IMR-90 (cell line): ENCODE data around the gene CSAD. TPM values are rescaled to one million over a fixed set of nuclear protein-coding genes. Genes with fewer than 3 reads are reported as not detected.

Experiments
- ATAC-seq: fragments of 200-7000 bp; cut with Tn5 transposase; 2 replicates; pipeline ENCODE4 v1.9.1; 2020; ENCODE audit warnings: low read depth, mild to moderate bottlenecking, moderate library complexity
- BruUV-seq: library from RNA; stranded (reverse); fragments of 400-500 nt; replicated peaks from 2 replicates; lab custom pipeline; 2021; lab: Mats Ljungman, UMichigan
- CTCF ChIA-PET: fragments of 300-600 bp; formaldehyde crosslinking; extraction: SDS; loops from one replicate; lab custom pipeline; 2021; ENCODE audit warnings: antibody characterized with exemption; lab: Yijun Ruan, JAX
- POLR2A ChIA-PET: fragments of 300-600 bp; sonication (Branson Sonifier 250); formaldehyde crosslinking; loops from one replicate; lab custom pipeline; 2022; ENCODE audit warnings: antibody characterized with exemption; ENCODE audit not compliant: unreplicated experiment; lab: Charles Lee
- DNase-seq: peaks from one replicate; pipeline ENCODE4 v3.0.0; 2013
- H2AFZ ChIP-seq: replicated peaks from 2 replicates; pipeline ENCODE3; 2013; ENCODE audit warnings: low read length, mild to moderate bottlenecking; ENCODE audit not compliant: poor library complexity
- H2AK5ac ChIP-seq: 2 replicates; pipeline ENCODE4 v1.6.1; 2013; ENCODE audit warnings: low read depth, low read length, inconsistent platforms
- H2AK9ac ChIP-seq: replicated peaks from 2 replicates; pipeline ENCODE3; 2013; ENCODE audit warnings: mild to moderate bottlenecking, low read depth, low read length, moderate library complexity; ENCODE audit not compliant: poor library complexity
- H2BK120ac ChIP-seq: 2 replicates; pipeline ENCODE4 v1.6.1; 2013; ENCODE audit warnings: low read depth, low read length, inconsistent platforms
- H2BK15ac ChIP-seq: 3 replicates; pipeline ENCODE4 v1.6.1; 2013; ENCODE audit warnings: low read depth, low read length, inconsistent platforms
- H2BK20ac ChIP-seq: 2 replicates; pipeline ENCODE4 v1.6.1; 2013; ENCODE audit warnings: low read depth, mild to moderate bottlenecking, inconsistent platforms, low read length, moderate library complexity
- H2BK5ac ChIP-seq: 2 replicates; pipeline ENCODE4 v1.6.1; 2013; ENCODE audit warnings: mild to moderate bottlenecking, low read depth, low read length, inconsistent platforms; ENCODE audit not compliant: poor library complexity, severe bottlenecking
- H3K14ac ChIP-seq: replicated peaks from 2 replicates; pipeline ENCODE4 v1.6.1; 2013; ENCODE audit warnings: low read depth, low read length, inconsistent platforms
- H3K18ac ChIP-seq: 2 replicates; pipeline ENCODE4 v1.6.1; 2013; ENCODE audit warnings: low read depth, low read length, control low read depth
- H3K23ac ChIP-seq: 2 replicates; pipeline ENCODE4 v1.6.1; 2013; ENCODE audit warnings: low read depth, low read length, inconsistent platforms
- H3K27ac ChIP-seq: 2 replicates; pipeline ENCODE4 v1.5.1; 2013; ENCODE audit warnings: mild to moderate bottlenecking, control low read depth, low read length; ENCODE audit not compliant: insufficient read depth
- H3K27me3 ChIP-seq: 2 replicates; pipeline ENCODE4 v1.6.1; 2013; ENCODE audit warnings: low read length; ENCODE audit not compliant: control insufficient read depth, insufficient read depth
- H3K36me3 ChIP-seq: 2 replicates; pipeline ENCODE4 v1.6.1; 2013; ENCODE audit warnings: low read length, mixed read lengths; ENCODE audit not compliant: control insufficient read depth, insufficient read depth
- H3K4ac ChIP-seq: 2 replicates; pipeline ENCODE4 v1.6.1; 2013; ENCODE audit warnings: low read depth, low read length, inconsistent platforms
- H3K4me1 ChIP-seq: 2 replicates; pipeline ENCODE4 v1.6.1; 2013; ENCODE audit warnings: low read length, mixed read lengths; ENCODE audit not compliant: control insufficient read depth, insufficient read depth
- H3K4me2 ChIP-seq: 2 replicates; pipeline ENCODE4 v1.6.1; 2013; ENCODE audit warnings: low read depth, mild to moderate bottlenecking, control low read depth, low read length, moderate library complexity
- H3K4me3 ChIP-seq: 2 replicates; pipeline ENCODE4 v1.5.1; 2013; ENCODE audit warnings: low read depth, mild to moderate bottlenecking, control low read depth, low read length, moderate library complexity; ENCODE audit not compliant: insufficient read depth
- H3K56ac ChIP-seq: 2 replicates; pipeline ENCODE4 v1.6.1; 2013; ENCODE audit warnings: low read length, inconsistent platforms; ENCODE audit not compliant: insufficient read depth; ENCODE audit errors: extremely low read depth
- H3K79me1 ChIP-seq, 2 experiments: 2 replicates each; pipeline ENCODE4 v1.6.1; 2013; ENCODE audit warnings: low read length in 2 of 2, inconsistent platforms in 1 of 2, low read depth in 1 of 2
- H3K9ac ChIP-seq: 2 replicates; pipeline ENCODE4 v1.6.1; 2013; ENCODE audit warnings: low read depth, low read length, control low read depth
- H3K9me1 ChIP-seq: 2 replicates; pipeline ENCODE4 v1.6.1; 2013; ENCODE audit warnings: low read length, inconsistent platforms; ENCODE audit not compliant: insufficient read depth
- H3K9me3 ChIP-seq: 2 replicates; pipeline ENCODE4 v1.6.1; 2013; ENCODE audit warnings: low read length; ENCODE audit not compliant: control insufficient read depth, insufficient read depth
- H4K20me1 ChIP-seq: 2 replicates; pipeline ENCODE4 v1.6.1; 2013; ENCODE audit warnings: low read length, inconsistent platforms; ENCODE audit not compliant: insufficient read depth
- H4K5ac ChIP-seq: 2 replicates; pipeline ENCODE4 v1.6.1; 2013; ENCODE audit warnings: mild to moderate bottlenecking, low read depth, low read length, control low read depth
- H4K8ac ChIP-seq, 2 experiments: 2 replicates each; pipeline ENCODE4 v1.6.1; 2013; ENCODE audit warnings: low read depth in 2 of 2, low read length in 2 of 2, control low read depth in 1 of 2, inconsistent platforms in 1 of 2
- H4K91ac ChIP-seq: 2 replicates; pipeline ENCODE4 v1.6.1; 2013; ENCODE audit warnings: low read depth, low read length, inconsistent platforms; ENCODE audit not compliant: insufficient read depth
- CEBPB ChIP-seq: IDR thresholded peaks from 2 replicates; pipeline ENCODE4 v1.6.1; 2012; ENCODE audit warnings: low read depth, low read length, improper control_type of control experiment
- CHD1 ChIP-seq: IDR thresholded peaks from 2 replicates; pipeline ENCODE4 v1.6.1; 2012; ENCODE audit warnings: low read depth, low read length, improper control_type of control experiment
- FOS ChIP-seq: fragments of 150-350 bp; IDR thresholded peaks from 2 replicates; pipeline ENCODE4 v1.6.1; 2016; ENCODE audit warnings: low read depth, low read length
- MAFK ChIP-seq: IDR thresholded peaks from 2 replicates; pipeline ENCODE4 v1.6.1; 2012; ENCODE audit warnings: low read depth, low read length, improper control_type of control experiment
- MAZ ChIP-seq: IDR thresholded peaks from 2 replicates; pipeline ENCODE4 v1.6.1; 2012; ENCODE audit warnings: low read depth, mild to moderate bottlenecking, low read length, improper control_type of control experiment, moderate library complexity, borderline replicate concordance
- NFE2L2 ChIP-seq: fragments of 150-350 bp; IDR thresholded peaks from 2 replicates; pipeline ENCODE4 v1.6.1; 2016; ENCODE audit warnings: low read depth, mild to moderate bottlenecking, low read length
- POLR2A ChIP-seq: IDR thresholded peaks from 2 replicates; pipeline ENCODE4 v1.6.1; 2012; ENCODE audit warnings: mild to moderate bottlenecking, low read depth, low read length
- RAD21 ChIP-seq: IDR thresholded peaks from 2 replicates; pipeline ENCODE4 v1.6.1; 2012; ENCODE audit warnings: low read length, improper control_type of control experiment
- RCOR1 ChIP-seq: IDR thresholded peaks from 2 replicates; pipeline ENCODE4 v1.6.1; 2012; ENCODE audit warnings: mild to moderate bottlenecking, low read length, improper control_type of control experiment; ENCODE audit not compliant: insufficient replicate concordance
- RFX5 ChIP-seq: IDR thresholded peaks from 2 replicates; pipeline ENCODE4 v1.8.0; 2012; ENCODE audit warnings: low read depth, mild to moderate bottlenecking, low read length, moderate library complexity
- WGBS, 2 experiments: methylation state at CpG; one replicate each; pipeline versions ENCODE4 v1.1.5 to v1.1.7; 2013; ENCODE audit warnings: missing lambda C conversion rate in 2 of 2; ENCODE audit not compliant: insufficient read length in 1 of 2; ENCODE audit errors: extremely low coverage in 2 of 2; 5-methylcytosine and 5-hydroxymethylcytosine counted together
- dilution Hi-C: fragments of 300-500 bp; cut with HindIII; formaldehyde crosslinking; loops from one replicate; pipeline ENCODE4 v1.14.3; 2018; ENCODE audit warnings: low sequenced_read_pairs; ENCODE audit not compliant: unreplicated experiment
- in situ Hi-C: fragments of 300-500 bp; cut with MboI; formaldehyde crosslinking; loops from 3 replicates; pipeline ENCODE4 v1.14.3; 2019; ENCODE audit warnings: low sequenced_read_pairs, inconsistent platforms, mixed read lengths
- intact Hi-C: fragments of 100-400 bp; cut with micrococcal nuclease; formaldehyde crosslinking; loops from 2 replicates; pipeline ENCODE4 v1.10.0; 2022
- polyA plus RNA-seq, 3 experiments: library from polyadenylated mRNA; depleted of rRNA; stranded (reverse); fragments of >200 nt; gene quantifications; 2 replicates each; pipeline ENCODE4 v1.2.3, GENCODE V29; 2012; ENCODE audit warnings: low replicate concordance in 1 of 3
- total RNA-seq: library from RNA; depleted of rRNA; stranded (reverse); fragments of >200 nt; gene quantifications from 2 replicates; pipeline ENCODE4 v1.2.3, GENCODE V29; 2012
- TF ChIP-seq, protein P1 (sequence below): conservative IDR thresholded peaks from 2 replicates; pipeline ENCODE4 v1.5.1; 2012; ENCODE audit warnings: mild to moderate bottlenecking, low read depth, low read length, improper control_type of control experiment
- TF ChIP-seq, protein P2 (sequence below): fragments of 150-350 bp; IDR thresholded peaks from 2 replicates; pipeline ENCODE4 v1.6.1; 2017; ENCODE audit warnings: mild to moderate bottlenecking, antibody characterized with exemption, low read length, low read depth
- TF ChIP-seq, protein P3 (sequence below): fragments of 150-350 bp; IDR thresholded peaks from 2 replicates; pipeline ENCODE4 v1.6.1; 2016; ENCODE audit warnings: low read depth, mild to moderate bottlenecking, low read length, moderate library complexity, borderline replicate concordance

The CSAD gene
- total and polyA plus RNA-seq, 2 of the 4 experiments (the other 2 are of a cell fraction): 5.4 to 45.6 TPM

DNA sequence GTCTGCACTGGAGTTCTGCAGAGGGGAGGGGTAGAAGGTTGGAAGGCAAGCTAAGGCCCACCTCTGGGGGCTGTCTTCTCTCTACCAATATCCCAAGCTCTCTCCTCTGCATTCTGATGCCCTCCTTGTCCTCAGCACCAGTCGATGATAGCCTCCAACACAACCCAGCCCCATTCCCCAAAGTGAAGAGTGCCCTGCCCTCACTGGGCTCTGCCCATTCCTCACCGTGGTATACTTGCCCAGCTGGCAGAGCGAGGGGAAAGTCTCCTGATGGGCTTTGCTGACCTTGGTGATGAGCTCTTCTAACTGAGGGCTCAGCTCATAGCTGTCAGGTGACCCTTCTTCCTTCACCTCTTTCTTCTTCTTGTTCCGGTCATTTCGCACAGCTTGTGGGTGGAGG lies 33.5 kb upstream of the CSAD start (continued):
- TF ChIP-seq, protein P1, sequence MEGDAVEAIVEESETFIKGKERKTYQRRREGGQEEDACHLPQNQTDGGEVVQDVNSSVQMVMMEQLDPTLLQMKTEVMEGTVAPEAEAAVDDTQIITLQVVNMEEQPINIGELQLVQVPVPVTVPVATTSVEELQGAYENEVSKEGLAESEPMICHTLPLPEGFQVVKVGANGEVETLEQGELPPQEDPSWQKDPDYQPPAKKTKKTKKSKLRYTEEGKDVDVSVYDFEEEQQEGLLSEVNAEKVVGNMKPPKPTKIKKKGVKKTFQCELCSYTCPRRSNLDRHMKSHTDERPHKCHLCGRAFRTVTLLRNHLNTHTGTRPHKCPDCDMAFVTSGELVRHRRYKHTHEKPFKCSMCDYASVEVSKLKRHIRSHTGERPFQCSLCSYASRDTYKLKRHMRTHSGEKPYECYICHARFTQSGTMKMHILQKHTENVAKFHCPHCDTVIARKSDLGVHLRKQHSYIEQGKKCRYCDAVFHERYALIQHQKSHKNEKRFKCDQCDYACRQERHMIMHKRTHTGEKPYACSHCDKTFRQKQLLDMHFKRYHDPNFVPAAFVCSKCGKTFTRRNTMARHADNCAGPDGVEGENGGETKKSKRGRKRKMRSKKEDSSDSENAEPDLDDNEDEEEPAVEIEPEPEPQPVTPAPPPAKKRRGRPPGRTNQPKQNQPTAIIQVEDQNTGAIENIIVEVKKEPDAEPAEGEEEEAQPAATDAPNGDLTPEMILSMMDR: no peak
- no peak for TF ChIP-seq NFE2L2
- no peak for TF ChIP-seq MAZ

DNA sequence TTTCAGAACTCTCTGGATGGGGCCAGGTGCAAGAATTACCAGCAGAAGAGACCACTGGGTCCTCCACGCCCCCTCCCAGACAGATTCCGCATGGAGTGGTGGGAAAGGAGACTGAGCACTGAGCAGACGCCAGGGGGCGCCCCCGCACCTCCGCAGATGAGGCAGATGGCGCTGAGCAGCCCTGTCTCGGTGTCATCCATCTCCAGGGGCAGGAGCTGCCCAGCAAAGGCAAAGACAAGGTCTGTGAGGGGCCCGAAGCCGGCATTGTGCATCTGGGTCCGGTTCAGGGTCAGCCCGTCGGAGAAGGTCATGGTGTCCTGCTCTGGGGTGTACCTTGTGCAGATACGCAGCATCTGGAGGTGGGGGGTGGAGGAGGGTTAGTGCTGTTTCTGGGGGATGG lies 32.6 kb upstream of the CSAD start:
- no TSS peak for BruUV-seq
- no peak overlapping the region for H2BK120ac ChIP-seq
- H4K20me1 ChIP-seq: peaks cover 8% of the 10 kb centered on the region; the same call in 1 of the 2 replicates
- dilution Hi-C loops (no loop called here), intact Hi-C loops (loop anchor here (1.0 to 10.0 kb wide), 7 partner anchors 39 to 294 kb away; partner anchors contain the start of genes AAAS, ESPL1, MYG1 and NPFF), in situ Hi-C loops (loop anchor here (5.0 to 10.0 kb wide), 2 partner anchors 74 to 301 kb away; no protein-coding TSS in a partner anchor)
- WGBS, 2 experiments: 40% methylated on average over 3 of the region's 14 CpGs; no CpG with 5 or more reads in 1 of the 2 experiments
- peak overlapping the region in 1 of 2 experiments; percentile 44; a peak in 1 of 4 replicates for H4K8ac ChIP-seq
- H3K4me1 ChIP-seq: peaks cover 19% of the 10 kb centered on the region
- H3K27me3 ChIP-seq: no peaks in the 10 kb centered on the region
- POLR2A ChIA-PET: no interaction called here
- H3K9ac ChIP-seq: no peak overlapping the region
- peaks cover 18% of the 10 kb centered on the region for H3K9me1 ChIP-seq
- no peak overlapping the region for H3K23ac ChIP-seq
- peak overlapping the region; percentile 78 for H2AFZ ChIP-seq
- no peak overlapping the region for H2BK5ac ChIP-seq
- no peak overlapping the region for H3K14ac ChIP-seq
- no peak overlapping the region for H3K27ac ChIP-seq
- ATAC-seq (peak; percentile 86), DNase-seq (peak; percentile 70)
- H3K18ac ChIP-seq: no peak overlapping the region
- no peaks in the 10 kb centered on the region for H3K9me3 ChIP-seq
- H3K36me3 ChIP-seq: peaks cover 47% of the 10 kb centered on the region
- H3K4ac ChIP-seq: peak overlapping the region; percentile 57
- H2AK5ac ChIP-seq: 0 out of 2 replicates have a peak overlapping the region, but pooled peaks have one; percentile 50
- H4K91ac ChIP-seq: no peak overlapping the region; the same call in 1 of the 2 replicates
- no peak overlapping the region for H3K4me2 ChIP-seq
- CTCF ChIA-PET: interaction anchor here (0.5 to 1.1 kb wide), 11 partner anchors 13 to 147 kb away, joined by 3 to 8 read pairs (median 4); partner anchors contain the start of gene PFDN5
- H4K5ac ChIP-seq: no peak overlapping the region
- H3K56ac ChIP-seq: no peak overlapping the region
- H2BK20ac ChIP-seq: no peak overlapping the region
- H3K79me1 ChIP-seq: peaks cover 33 to 49% of the 10 kb centered on the region in 2 experiments
- H2AK9ac ChIP-seq: peak overlapping the region; percentile 80
- no peak overlapping the region for H3K4me3 ChIP-seq
- no peak overlapping the region for H2BK15ac ChIP-seq
- TF ChIP-seq FOS (no peak), MAZ (peak; percentile 19; the same call in 1 of the 2 replicates), RAD21 (peak; percentile 99), CHD1 (peak; percentile 76; the same call in 1 of the 2 replicates), POLR2A (0 out of 2 replicates have a peak, but pooled peaks have one; percentile 32), RCOR1 (no peak), CEBPB (no peak), MAFK (no peak), RFX5 (no peak)
- TF ChIP-seq, protein P2, sequence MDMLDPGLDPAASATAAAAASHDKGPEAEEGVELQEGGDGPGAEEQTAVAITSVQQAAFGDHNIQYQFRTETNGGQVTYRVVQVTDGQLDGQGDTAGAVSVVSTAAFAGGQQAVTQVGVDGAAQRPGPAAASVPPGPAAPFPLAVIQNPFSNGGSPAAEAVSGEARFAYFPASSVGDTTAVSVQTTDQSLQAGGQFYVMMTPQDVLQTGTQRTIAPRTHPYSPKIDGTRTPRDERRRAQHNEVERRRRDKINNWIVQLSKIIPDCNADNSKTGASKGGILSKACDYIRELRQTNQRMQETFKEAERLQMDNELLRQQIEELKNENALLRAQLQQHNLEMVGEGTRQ: no peak
- TF ChIP-seq, protein P3, sequence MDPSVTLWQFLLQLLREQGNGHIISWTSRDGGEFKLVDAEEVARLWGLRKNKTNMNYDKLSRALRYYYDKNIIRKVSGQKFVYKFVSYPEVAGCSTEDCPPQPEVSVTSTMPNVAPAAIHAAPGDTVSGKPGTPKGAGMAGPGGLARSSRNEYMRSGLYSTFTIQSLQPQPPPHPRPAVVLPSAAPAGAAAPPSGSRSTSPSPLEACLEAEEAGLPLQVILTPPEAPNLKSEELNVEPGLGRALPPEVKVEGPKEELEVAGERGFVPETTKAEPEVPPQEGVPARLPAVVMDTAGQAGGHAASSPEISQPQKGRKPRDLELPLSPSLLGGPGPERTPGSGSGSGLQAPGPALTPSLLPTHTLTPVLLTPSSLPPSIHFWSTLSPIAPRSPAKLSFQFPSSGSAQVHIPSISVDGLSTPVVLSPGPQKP: no peak
